WTC11 (cell line): ENCODE data around the gene EDDM13. TPM values are rescaled to one million over a fixed set of nuclear protein-coding genes. Genes with fewer than 3 reads are reported as not detected.
A peak's percentile ranks its signal among the peaks of the same experiment; 100 is the strongest.

ENCODE experiments used
- ATAC-seq: fragments of 200-7000 bp; cut with Tn5 transposase; 2 replicates; pipeline ENCODE4 v1.10.0; 2021; ENCODE audit warnings: mild to moderate bottlenecking, moderate library complexity
- CTCF ChIA-PET: fragments of 300-600 bp; sonication (Branson Sonifier 250); formaldehyde crosslinking; loops from one replicate; lab custom pipeline; 2021; ENCODE audit warnings: antibody characterized with exemption; lab: Charles Lee
- POLR2A ChIA-PET: fragments of 350-600 bp; sonication (Branson Sonifier 250); formaldehyde crosslinking; loops from one replicate; lab custom pipeline; 2021; ENCODE audit warnings: antibody characterized with exemption; lab: Charles Lee
- DNase-seq: peaks from one replicate; pipeline ENCODE4 v3.0.0; 2021; ENCODE audit warnings: low spot score
- H3K27ac Mint-ChIP-seq: 2 replicates; pipeline ENCODE4 v1.8.0; 2021; ENCODE audit warnings: mixed read lengths
- H3K27me3 Mint-ChIP-seq: 2 replicates; pipeline ENCODE4 v1.8.0; 2021; ENCODE audit warnings: low read depth, mild to moderate bottlenecking, moderate library complexity, mixed read lengths
- H3K36me3 Mint-ChIP-seq: 2 replicates; pipeline ENCODE4 v1.8.0; 2021; ENCODE audit warnings: mixed read lengths
- H3K4me1 Mint-ChIP-seq: 2 replicates; pipeline ENCODE4 v1.8.0; 2022; ENCODE audit warnings: mixed read lengths
- H3K4me3 Mint-ChIP-seq: 2 replicates; pipeline ENCODE4 v1.8.0; 2021; ENCODE audit warnings: mild to moderate bottlenecking, moderate library complexity, mixed read lengths
- H3K9me3 Mint-ChIP-seq: 2 replicates; pipeline ENCODE4 v1.8.0; 2021; ENCODE audit warnings: mixed read lengths
- AR ChIP-seq: fragments of 250-450 bp; sonication (Bioruptor Pico); IDR thresholded peaks from 2 replicates; pipeline ENCODE4 v1.9.0; 2021; ENCODE audit warnings: mild to moderate bottlenecking
- ATF2 ChIP-seq: sonication (generic); formaldehyde crosslinking; IDR thresholded peaks from 2 replicates; pipeline ENCODE4 v1.8.1; 2022; ENCODE audit warnings: low read depth, missing genetic modification reagents, borderline replicate concordance
- ATF3 ChIP-seq: sonication (generic); formaldehyde crosslinking; conservative IDR thresholded peaks from 2 replicates; pipeline ENCODE4 v1.8.1; 2022; ENCODE audit warnings: mild to moderate bottlenecking, missing genetic modification reagents
- CREB1 ChIP-seq: sonication (generic); formaldehyde crosslinking; IDR thresholded peaks from 2 replicates; pipeline ENCODE4 v1.8.0; 2023; ENCODE audit warnings: mild to moderate bottlenecking, missing genetic modification reagents
- FOXK1 ChIP-seq: sonication (generic); formaldehyde crosslinking; IDR thresholded peaks from 2 replicates; pipeline ENCODE4 v1.8.0; 2022; ENCODE audit warnings: mild to moderate bottlenecking, moderate library complexity, missing genetic modification reagents
- IRF1 ChIP-seq: sonication (generic); formaldehyde crosslinking; IDR thresholded peaks from 2 replicates; pipeline ENCODE4 v1.8.0; 2023; ENCODE audit warnings: missing genetic modification reagents
- MAX ChIP-seq: sonication (generic); formaldehyde crosslinking; IDR thresholded peaks from 2 replicates; pipeline ENCODE4 v1.8.0; 2022; ENCODE audit warnings: mild to moderate bottlenecking, missing genetic modification reagents
- NR2C2 ChIP-seq: sonication (generic); formaldehyde crosslinking; IDR thresholded peaks from 2 replicates; pipeline ENCODE4 v1.8.0; 2022; ENCODE audit warnings: mild to moderate bottlenecking, missing genetic modification reagents
- STAT6 ChIP-seq: sonication (generic); formaldehyde crosslinking; conservative IDR thresholded peaks from 2 replicates; pipeline ENCODE4 v1.8.1; 2023; ENCODE audit warnings: mild to moderate bottlenecking, low read depth, missing genetic modification reagents, moderate library complexity
- TCF7 ChIP-seq: sonication (generic); formaldehyde crosslinking; IDR thresholded peaks from 2 replicates; pipeline ENCODE4 v1.8.0; 2022; ENCODE audit warnings: mild to moderate bottlenecking, low read depth, missing genetic modification reagents, moderate library complexity
- TEAD4 ChIP-seq: sonication (generic); formaldehyde crosslinking; IDR thresholded peaks from 2 replicates; pipeline ENCODE4 v1.8.0; 2022; ENCODE audit warnings: mild to moderate bottlenecking, missing genetic modification reagents
- ZNF232 ChIP-seq: sonication (generic); formaldehyde crosslinking; IDR thresholded peaks from 2 replicates; pipeline ENCODE4 v1.8.0; 2022; ENCODE audit warnings: mild to moderate bottlenecking, missing genetic modification reagents
- total RNA-seq: library from RNA; stranded (reverse); gene quantifications from 3 replicates; pipeline ENCODE4 v1.2.3, GENCODE V29; 2021
- TF ChIP-seq, protein P1 (sequence below): sonication (generic); formaldehyde crosslinking; IDR thresholded peaks from 2 replicates; pipeline ENCODE4 v1.8.0; 2022; ENCODE audit warnings: mild to moderate bottlenecking, missing genetic modification reagents

The EDDM13 gene
- total RNA-seq, 1 experiment from 2014 or later, result not detected

- no peak for TF ChIP-seq TEAD4
- no peak for TF ChIP-seq AR (CRISPR knock-in tag)
- TF ChIP-seq FOXK1 (CRISPR knock-in tag), result no peak
- TF ChIP-seq MAX (CRISPR knock-in tag), result no peak
- no peak for TF ChIP-seq ZNF232 (CRISPR knock-in tag)
- Mint-ChIP-seq H3K27ac (peak overlapping the region; percentile 41; the same call in 1 of the 2 replicates), H3K27me3 (no peaks in the 10 kb centered on the region), H3K9me3 (peaks cover 13% of the 10 kb centered on the region), H3K4me3 (no peak overlapping the region), H3K4me1 (peaks cover 3% of the 10 kb centered on the region; the same call in 1 of the 2 replicates), H3K36me3 (peaks cover 14% of the 10 kb centered on the region)
- CTCF ChIA-PET, result no interaction called here
- ATAC-seq (no peak), DNase-seq (no peak)
- POLR2A ChIA-PET, result no interaction called here
Measured at GRCh38 chr19:56294549-56294948, 22.0 kb downstream of the EDDM13 start.

- Mint-ChIP-seq H3K4me3 (no peak overlapping the region), H3K4me1 (peaks cover 3% of the 10 kb centered on the region; the same call in 1 of the 2 replicates), H3K36me3 (peaks cover 14% of the 10 kb centered on the region), H3K9me3 (peaks cover 13% of the 10 kb centered on the region), H3K27ac (no peak overlapping the region), H3K27me3 (no peaks in the 10 kb centered on the region)
- ATAC-seq (no peak), DNase-seq (no peak)
- ChIA-PET POLR2A (no interaction called here), CTCF (interaction anchor here (1.1 kb wide), 1 partner anchor 14 kb away, joined by 4 read pairs; no protein-coding TSS in a partner anchor)
- no peak for TF ChIP-seq STAT6 (CRISPR knock-in tag)
- TF ChIP-seq IRF1, result no peak
- no peak for TF ChIP-seq TCF7 (CRISPR knock-in tag)
- no peak for TF ChIP-seq ATF2 (CRISPR knock-in tag)
- no peak for TF ChIP-seq NR2C2 (CRISPR knock-in tag)
- no peak for TF ChIP-seq ATF3 (CRISPR knock-in tag)
- no peak for TF ChIP-seq MAX (CRISPR knock-in tag)
- TF ChIP-seq CREB1 (CRISPR knock-in tag), result no peak
- TF ChIP-seq, protein P1, sequence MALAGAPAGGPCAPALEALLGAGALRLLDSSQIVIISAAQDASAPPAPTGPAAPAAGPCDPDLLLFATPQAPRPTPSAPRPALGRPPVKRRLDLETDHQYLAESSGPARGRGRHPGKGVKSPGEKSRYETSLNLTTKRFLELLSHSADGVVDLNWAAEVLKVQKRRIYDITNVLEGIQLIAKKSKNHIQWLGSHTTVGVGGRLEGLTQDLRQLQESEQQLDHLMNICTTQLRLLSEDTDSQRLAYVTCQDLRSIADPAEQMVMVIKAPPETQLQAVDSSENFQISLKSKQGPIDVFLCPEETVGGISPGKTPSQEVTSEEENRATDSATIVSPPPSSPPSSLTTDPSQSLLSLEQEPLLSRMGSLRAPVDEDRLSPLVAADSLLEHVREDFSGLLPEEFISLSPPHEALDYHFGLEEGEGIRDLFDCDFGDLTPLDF (CRISPR knock-in tag), result no peak
Measured at GRCh38 chr19:56295531-56296455, 23.2 kb downstream of the EDDM13 start.
